ENCODE measurements around the gene DLX6.

The DLX6 gene

DNA sequence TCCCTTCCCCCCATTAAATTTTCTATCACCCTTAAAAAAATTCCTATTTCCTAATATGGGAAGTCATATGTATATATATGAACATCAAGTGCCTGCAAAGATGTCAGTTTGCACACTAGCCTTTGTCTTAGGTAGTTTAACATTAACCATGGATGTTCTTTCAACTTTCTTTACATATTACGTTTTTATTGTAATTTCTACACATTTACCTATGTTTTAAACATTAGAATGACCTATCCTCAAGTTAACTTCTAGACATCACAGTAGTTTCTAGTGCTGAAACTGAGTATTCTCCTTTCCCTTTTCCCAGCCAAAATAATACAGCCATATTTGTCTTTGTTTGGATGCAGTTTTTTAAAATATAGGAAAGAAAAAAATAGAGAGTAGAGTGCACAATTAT, 5.8 kb downstream of the DLX6 start:
- DNase-seq (ENCODE audit: low read depth): no peak

DNA sequence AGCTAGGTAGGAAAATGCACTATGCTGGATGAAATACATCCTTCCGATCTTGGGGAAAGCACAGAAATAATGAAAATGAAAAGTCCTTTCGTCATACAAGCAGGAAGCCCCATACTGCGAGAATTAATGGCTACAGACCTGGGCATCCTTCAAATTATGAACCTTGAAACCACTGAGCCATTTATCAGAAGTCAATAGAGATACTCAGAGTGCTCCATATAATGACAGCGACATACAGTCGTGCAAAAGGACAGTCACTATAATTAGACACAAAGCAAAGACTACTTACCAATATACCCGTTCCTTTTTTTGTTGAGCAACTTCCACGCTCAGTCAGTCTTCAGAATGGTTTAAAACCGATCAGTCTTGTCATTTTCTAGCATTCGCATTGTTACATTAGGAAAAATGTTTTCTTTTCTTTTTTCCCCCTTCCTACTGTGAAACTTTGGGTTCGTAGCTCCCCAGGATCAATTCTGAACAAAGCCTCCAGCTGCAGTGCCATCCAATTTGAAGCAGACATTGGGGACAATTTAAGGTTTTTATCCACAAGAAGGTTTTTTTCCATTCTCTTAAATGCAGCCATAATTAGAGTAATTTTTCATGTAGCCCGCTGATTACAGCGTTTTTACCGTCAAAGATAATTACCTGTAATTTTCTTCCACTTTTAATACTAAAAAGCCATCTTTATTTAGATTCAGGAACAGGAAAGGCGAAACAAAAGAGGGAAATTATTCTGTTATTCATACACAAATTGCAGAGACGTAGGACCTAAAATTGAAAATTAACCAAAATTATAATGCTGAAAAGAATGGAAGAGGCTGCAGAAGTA, 6.4 kb downstream of the DLX6 start:
- DNase-seq (ENCODE audit: low read depth): no peak

DNA sequence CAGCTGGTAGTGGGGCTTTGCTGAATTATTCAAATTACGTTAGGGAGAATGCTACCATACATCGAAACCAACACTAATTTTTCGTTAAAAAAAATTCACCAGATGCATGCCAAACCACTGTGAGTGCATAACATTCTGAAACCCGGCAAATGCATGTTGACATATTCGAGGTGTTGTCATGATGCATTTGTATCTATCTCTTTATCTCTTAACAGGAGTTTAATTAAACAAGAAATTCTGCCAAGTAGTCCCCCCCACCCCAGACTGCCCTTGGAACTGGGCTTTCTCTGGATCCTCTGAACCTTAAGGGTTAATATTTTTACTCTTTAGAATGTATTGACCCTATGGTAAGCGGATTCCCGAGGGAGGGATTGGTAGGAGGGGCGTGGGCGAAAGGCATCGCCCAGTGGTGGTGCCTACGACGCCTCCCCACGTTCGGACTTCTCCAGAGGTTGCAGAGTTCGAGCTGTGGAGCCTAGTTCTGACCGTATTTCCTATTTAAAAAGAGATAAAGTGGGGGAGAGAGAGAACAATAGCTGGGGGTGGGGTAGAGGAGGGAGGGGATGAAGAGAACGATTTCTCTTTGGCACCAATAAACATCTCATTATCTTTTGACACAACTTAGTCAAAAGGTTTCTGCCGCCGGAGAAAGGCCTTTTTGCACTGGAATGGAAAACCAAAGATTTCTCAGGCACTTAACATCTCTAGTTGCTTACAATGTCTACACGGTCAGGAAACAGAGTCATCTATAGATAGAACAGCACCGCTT, 7.2 kb downstream of the DLX6 start:
- no peak for DNase-seq (ENCODE audit: low read depth)

DNA sequence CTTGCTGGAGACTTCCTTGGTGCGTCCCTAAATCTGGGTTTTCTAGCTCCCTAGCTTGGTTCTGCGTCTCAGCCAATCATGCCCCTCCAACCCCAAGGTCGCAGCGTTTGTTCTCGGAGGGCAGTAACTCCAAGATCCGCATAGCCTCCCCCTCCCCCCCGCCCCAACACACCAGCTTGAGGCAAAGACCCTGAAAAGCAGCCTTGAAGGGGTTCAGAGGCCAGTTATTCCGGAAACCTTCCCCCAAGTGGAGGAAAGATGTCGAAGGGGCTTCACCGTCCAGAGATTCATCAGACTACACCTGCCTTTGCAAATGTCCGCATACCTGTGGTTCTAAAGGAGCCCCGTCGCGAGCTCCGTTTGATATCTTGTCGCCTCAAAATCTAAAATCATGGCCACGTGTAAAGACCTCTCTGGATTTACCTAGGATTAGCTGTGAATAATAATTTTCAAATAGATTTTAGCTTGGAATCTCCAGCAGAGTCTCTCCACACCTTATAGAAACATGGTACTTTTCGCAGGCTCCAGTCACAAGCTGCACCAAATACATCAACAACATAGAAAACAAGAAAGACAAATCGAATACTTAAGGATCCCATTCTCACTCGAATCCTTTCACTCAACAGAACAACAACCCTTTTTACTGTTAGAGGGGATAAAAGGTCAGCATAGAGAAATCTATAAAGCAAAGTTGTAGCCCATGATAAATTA, 7.9 kb downstream of the DLX6 start:
- no peak for DNase-seq (ENCODE audit: low read depth)

DNA sequence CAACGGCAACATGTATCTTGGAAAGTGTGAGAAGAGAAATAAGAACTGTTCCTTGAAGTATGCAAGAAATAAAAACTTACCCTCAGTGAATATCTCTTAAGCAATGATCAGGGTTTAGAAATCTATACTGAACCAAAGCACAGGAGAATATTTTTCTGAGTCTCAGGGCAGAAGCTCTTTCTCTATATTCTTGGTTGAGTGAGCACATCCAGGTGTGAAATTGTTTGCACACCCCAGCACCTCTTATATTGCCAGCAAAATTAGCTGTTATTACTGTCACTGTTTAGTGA, 8.4 kb downstream of the DLX6 start:
- no peak for DNase-seq (ENCODE audit: low read depth)

DNA sequence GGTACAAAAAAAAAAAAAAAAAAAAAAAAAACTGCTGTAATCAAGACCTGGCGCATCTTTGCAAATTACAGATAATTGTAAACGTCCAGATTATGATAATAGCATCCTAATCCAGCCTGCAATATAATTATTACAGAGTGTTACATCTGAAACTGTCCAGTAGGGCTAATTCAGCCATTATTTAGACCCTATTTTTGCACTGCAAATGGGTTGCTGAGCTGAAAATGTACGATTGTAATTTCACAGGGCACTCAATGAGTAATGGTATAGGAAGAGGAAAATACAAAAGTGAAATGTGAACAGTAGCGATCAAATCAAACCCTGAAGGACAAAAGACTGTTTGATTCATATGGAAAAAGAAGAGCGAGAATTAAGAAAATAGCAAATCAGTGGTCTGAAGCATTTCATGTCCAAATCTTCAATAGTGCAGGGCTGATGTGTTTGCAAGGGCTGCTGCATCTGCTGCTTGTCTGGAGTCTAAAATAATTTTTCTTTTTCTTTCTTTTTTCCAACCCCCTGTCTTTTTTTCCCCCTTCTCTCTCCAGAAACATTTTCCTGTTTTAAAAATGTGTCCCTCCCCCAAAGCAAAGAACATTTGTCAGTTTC, 8.9 kb downstream of the DLX6 start:
- DNase-seq (ENCODE audit: low read depth): no peak

DNA sequence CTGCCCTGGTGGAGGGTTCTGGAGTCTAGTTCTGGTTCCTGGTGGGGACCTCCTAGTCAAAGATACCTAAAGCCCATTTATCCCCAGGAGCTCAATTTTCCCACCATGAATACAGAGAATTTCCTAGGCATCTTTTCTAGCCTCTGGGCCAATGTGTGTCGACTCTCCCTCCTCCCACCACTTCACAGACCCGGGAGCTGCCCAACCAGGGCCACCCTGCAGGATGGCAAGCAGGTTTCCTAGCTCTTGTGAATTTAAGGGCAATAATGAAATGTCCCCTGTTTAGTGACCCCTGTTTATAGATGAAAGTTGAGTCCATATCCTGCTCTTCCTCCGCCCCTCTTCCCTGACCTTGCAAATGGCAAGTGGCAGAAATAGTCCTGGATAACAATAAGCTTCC, 9.9 kb downstream of the DLX6 start:
- DNase-seq (ENCODE audit: low read depth): no peak

DNA sequence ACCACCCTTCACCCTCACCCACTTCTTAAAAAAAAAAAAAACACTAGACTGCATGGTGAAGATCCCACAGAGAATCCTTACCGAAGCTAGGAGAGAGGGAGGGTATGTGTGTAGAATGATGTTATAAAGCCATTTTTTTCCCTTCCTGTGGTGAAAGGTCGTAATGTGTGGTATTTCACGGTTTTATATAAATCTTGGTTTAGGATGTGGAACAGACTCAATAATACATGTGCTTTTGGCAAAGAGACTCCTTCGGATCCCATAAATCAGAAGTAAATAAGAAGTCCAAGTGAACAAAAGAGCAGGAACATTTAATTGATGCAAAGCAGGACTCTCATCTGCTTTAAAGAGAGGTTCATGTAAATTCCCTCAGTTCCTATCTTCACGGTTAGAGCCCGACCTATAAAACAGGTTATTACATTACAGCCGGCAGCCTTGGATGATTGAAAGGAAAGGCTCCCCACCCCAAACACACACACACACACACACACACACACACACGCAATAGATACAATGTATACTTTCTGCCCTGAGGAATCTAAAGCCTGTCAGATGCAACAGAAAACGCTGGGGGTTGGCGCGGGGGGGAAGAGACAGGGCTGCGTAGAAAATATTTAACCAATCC, 10.5 kb downstream of the DLX6 start:
- DNase-seq (ENCODE audit: low read depth): no peak

DNA sequence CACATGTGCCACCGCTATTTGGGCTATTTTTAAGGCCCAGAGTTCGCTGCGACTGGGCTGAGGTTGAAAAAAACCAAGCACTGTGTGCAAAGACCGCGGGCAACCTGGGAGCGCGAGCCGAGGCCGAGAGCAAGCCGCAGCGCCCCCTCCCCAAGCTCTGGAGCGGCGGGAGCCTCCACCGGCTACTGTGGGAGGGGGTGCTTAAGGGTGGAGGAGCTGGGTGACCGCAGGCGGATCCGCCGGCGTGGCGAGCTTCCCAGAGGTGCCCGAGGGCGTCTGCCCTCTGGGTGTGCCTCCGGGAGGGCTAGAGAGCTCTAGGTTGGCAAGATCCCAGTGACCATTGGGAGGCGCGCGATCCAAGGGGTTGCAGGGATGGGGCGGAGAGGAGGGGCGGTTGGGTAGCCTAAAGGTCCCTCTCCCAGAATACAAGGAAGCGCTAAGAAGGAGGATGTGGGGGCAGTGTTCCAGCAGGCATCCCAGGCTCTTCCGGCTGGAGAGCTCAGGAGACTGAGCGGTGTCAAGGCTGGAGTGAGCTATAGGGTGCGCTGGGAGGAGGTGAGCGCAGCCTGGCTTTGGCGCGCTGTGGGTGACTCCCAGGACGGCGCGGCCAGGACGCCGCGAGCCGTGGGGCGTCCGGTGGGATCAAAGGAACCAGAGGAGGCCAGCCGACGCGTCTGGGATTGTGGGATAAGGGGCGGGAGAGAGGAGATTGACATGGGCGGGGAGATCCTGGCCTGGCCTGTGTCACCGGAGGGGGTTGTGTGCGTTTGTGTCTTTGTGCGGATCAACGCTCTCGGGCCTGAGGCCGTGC, 11.2 kb downstream of the DLX6 start:
- DNase-seq (ENCODE audit: low read depth): no peak

DNA sequence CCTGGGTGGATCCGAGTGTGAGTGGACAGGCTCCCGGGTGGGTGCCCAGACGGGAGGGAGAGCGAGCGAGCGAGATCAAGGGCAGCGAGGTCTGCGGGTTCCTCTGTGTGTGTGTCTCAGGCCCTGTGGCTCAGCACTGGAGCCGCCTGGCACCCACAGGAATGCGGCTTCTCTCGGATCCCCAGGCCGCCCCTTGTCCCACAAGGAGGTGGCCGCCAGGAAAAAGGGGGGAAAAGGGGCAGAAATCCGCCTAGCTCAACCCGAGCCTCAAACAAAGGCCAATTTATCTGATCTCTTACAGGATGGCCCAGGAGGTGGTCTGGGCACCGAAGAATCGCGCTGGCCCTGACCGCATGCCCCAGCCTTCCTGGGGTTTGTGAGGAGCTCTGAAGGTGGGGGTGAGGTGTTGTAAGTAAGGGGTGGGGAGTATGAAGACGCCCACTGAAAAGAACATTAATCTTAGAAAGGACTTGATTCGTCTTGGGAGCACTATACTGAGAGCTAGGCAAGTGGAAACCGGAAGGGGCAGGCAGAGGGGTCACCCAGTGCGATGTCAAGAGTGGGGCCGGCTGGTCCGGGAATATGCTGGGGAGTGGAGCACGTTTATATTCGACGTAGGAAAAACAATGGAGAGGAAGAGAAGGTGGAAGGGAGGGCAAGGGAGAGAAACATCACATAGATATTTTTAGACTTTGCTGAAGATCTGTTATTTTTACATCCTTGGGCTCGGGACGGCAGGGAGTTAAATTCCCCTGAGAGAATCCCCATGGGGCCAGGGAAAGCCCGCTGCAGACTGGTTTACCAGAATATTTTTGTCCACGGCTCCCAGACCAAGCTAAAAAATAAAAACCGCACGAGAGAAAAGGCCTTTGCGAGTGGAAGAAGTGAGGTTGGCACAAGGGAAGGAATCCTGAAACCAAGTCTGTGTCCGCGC, 12.1 kb downstream of the DLX6 start:
- no peak for DNase-seq (ENCODE audit: low read depth)

DNA sequence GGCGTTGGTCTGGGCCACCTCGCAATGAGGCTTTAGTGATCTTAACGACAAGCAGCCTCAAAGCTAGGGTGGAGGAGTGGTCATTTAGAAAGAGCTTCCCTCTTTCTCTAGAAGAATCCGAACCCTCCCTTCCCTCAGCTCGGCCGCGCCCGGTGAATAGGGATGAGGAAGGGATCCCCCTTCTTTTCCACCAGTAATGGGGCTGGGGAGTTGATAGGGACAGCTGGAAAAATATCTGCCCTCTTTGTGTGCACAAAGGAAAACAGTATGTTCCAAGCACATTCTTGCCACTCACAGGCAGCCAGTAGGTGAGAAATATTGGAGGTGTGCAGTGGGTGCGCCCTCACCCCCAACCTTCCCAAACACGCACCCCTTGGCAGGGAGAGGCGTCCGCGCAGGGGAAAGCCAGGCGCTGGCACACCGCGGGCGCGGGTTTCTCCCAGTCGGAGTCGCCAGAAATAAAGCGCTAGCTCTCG, 12.8 kb downstream of the DLX6 start:
- DNase-seq (ENCODE audit: low read depth): no peak

DNA sequence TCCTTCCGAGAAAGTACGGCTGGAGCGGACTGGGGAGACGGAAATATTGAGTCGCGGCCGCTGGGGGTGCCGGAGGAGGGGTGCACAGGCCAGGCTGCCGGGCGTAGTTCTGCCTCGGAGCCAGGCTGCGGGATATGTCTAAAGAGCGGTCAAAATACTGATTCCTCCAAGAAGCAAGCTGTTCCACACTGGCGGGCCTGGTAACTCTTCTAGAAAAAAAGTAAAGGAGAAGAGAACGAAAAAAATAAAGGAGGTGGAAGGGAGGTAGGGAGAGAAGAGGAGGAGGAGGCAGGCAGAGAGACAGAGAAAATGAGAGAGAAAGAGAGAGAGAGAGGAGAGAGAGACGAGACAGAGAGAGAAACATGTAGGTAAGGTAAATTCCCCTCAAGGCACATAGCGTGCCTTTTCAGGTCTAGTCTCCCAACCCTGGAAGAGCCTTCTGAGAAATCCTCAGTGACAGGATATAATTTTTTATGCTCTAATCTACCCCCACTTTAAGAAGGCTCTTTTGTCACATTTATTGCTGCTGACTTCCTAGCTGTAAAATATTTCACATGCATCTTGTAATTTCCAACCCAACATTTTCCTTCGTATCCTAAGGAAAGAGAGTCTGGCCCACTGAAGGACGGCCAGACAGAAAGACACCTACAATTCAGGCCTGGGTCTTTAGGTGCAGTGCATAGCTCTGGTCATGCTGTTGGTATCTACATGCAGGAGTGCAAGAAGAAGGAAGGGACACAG, 13.6 kb downstream of the DLX6 start:
- DNase-seq (ENCODE audit: low read depth): no peak

DNA sequence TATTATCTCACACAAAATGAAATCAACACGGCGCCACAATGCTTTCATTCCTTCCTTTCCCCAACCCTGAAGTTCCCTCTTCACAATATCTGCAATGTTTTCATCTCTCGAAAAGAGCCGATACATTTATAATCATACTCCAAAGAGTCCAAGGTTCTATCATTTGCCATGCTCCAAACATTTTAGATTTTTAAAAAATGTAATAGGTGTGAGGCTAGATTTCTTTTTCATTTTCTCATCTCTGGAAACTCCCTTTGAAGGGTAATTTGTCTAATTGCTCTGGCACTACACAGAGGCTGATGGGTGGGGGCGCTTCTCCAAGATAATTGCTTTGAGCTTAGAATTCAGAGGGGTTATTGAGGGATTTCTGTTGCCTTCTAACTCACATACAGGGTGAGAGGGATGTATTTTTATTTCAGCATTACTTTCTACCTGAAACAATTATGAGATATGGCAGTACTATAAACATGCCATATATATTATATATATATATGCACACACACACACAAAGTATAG, 14.4 kb downstream of the DLX6 start:
- no peak for DNase-seq (ENCODE audit: low read depth)

DNA sequence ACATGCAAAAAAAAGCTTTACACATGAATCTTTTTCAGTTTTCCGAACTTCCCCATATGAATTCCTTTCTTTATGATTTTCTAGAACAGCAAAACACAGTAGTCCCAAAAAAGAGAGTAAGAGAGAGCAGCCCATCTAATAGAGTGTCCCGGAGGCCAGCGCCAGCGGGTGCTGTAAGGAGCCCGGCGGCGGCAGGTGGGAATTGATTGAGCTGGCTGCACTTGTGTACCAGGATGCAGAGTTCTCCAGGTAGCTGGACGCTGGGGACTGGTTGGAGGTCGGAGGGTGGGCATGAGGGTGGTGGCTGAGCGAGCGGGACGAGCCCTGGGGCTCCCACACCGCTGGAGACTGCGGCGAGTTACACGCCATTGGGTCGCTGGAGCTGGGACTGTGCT, 15.2 kb downstream of the DLX6 start:
- no peak for DNase-seq (ENCODE audit: low read depth)

DNA sequence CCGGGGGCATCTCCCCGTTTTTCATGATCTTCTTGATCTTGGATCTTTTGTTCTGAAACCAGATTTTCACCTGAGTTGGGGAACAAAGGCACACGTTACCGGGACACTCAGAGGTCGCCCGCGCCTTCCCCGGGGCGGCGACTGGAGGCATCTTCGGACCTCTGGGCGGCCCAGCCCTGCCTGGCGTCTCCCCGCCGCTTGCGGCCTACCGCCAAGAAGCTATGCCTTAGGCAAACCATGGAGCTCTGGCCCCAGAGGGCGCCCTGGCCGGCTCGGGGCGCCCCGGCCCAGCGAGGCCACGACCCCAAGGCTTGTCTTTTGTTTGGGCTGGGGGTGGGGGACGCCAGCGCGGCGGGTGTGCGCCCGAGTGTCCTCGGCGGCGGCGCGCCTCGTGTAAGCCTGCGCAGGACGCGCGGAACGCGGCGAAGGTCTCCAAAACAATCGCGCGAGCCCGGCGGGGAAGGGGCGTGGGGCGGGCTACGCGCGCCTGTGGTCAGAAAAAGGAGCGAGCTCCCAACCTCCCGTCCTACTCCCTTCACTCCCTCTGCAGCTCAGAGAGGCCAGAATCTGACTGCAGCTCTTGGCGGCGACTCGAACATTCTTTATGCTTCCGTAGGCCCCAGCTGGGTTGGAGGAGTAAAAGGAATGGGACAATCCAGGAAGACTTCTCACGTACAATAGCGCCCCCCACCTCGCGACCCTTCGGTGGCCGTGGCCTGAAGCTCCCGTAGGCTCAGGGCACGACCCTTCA, 15.8 kb downstream of the DLX6 start:
- no peak for DNase-seq (ENCODE audit: low read depth)

DNA sequence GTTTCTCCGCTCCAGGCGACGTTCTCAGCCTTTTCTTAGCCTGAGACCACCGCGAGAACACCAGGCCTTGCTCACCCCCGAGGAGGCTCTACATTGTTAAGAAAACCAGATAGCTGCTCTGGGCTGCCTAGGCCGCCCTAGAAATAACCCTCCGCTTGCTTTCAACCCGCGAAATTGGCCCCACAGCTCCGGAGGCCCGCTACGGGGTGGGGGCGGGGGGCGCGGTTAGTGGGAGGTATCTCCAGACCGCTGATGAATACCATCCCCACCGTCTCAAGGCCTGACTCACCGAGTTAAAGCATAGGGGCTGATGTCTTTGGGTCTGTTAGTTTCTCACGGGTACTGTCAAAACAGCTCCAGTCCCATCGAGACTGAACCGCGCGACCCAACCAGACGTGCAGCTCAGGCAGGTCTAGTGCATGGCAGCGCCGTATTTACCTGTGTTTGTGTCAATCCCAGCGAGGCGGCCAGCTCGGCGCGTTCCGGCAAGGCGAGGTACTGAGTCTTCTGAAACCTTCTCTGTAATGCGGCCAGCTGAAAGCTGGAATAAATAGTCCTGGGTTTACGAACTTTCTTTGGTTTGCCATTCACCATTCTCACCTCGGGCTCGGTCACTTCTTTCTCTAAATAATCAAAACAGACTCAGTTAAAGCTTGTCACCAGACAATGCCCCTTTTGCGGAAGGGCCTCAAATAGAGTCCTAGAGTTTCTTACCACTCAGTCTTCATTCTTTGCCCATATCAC, 16.6 kb downstream of the DLX6 start:
- DNase-seq (ENCODE audit: low read depth): no peak

DNA sequence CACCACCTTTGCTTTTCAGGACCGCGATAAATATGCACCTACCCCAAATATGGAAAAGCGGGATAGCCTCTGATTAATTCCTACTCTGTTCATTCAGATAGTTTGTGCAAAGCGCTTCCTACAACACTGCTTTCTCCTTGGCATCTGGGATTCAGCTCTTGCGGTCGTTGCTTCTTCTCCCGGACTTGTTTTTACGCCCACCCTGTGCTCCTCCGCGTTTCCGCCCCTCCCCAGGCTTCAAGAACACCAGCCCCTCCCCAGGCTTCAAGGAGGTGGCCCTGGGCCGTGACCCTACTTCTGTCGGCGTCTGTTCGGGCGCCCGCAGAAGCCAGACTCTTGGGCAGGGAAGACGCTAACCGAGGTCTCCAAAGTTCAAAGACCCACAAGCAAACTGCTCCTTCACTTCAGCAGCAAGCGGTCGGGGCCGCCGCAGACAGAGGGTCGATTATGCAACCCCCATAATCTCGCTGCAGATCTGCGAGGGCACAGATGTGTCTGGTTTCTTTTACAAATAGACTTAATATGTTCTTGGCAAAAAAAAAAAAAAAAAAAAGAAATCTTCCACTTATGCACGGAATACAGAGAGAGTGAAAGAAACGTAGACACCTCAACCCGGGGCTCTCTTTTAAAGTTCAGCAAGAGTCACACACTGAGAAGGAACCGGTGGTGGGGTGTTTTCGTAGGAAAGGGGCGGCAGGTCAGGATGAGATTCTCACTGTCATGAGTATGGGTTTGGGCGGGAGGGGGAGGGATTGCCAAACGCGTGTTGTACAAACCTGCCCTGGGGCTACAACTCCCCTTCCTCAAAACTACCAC, 17.3 kb downstream of the DLX6 start:
- no peak for DNase-seq (ENCODE audit: low read depth)
